RWPE2 (cell line): ENCODE results near the gene SUN1.

ENCODE experiments used
- ATAC-seq: fragments of 200-7000 bp; cut with Tn5 transposase; 3 replicates; pipeline ENCODE4 v1.9.1; 2021; ENCODE audit warnings: low read depth
- DNase-seq: peaks from one replicate; pipeline ENCODE4 v3.0.0-alpha.2; 2020; ENCODE audit warnings: low spot score
- H3K27ac ChIP-seq: fragments of 450-650 bp; 2 replicates; pipeline ENCODE4 v1.5.1; 2017; ENCODE audit warnings: mild to moderate bottlenecking; ENCODE audit not compliant: poor library complexity, severe bottlenecking
- H3K27me3 ChIP-seq: fragments of 250-450 bp; sonication (Bioruptor Pico); 2 replicates; pipeline ENCODE4 v1.5.1; 2021; ENCODE audit warnings: mild to moderate bottlenecking, moderate library complexity; ENCODE audit not compliant: insufficient read depth, poor library complexity, severe bottlenecking
- H3K36me3 ChIP-seq: fragments of 250-450 bp; sonication (Bioruptor Pico); 2 replicates; pipeline ENCODE4 v1.5.1; 2020; ENCODE audit warnings: low read depth, mild to moderate bottlenecking, moderate library complexity
- H3K4me1 ChIP-seq: fragments of 250-450 bp; sonication (Bioruptor Pico); 2 replicates; pipeline ENCODE4 v1.5.1; 2021; ENCODE audit warnings: mild to moderate bottlenecking, moderate library complexity; ENCODE audit not compliant: insufficient read depth, poor library complexity, severe bottlenecking
- H3K4me3 ChIP-seq: fragments of 250-450 bp; sonication (Bioruptor Pico); 2 replicates; pipeline ENCODE4 v1.5.1; 2021; ENCODE audit warnings: mild to moderate bottlenecking, moderate library complexity; ENCODE audit not compliant: severe bottlenecking
- H3K9me3 ChIP-seq: fragments of 250-450 bp; sonication (Bioruptor Pico); 2 replicates; pipeline ENCODE4 v1.5.1; 2021; ENCODE audit warnings: mild to moderate bottlenecking, moderate library complexity; ENCODE audit not compliant: severe bottlenecking
- TF ChIP-seq, protein P1 (sequence below): fragments of 450-650 bp; IDR thresholded peaks from one replicate; pipeline ENCODE4 v1.5.1; 2017; ENCODE audit warnings: mild to moderate bottlenecking, moderate library complexity; ENCODE audit not compliant: poor library complexity, severe bottlenecking

SUN1 gene

GRCh38 chr7:855686-856369 lies 23.6 kb downstream of the SUN1 start:
- TF ChIP-seq, protein P1, sequence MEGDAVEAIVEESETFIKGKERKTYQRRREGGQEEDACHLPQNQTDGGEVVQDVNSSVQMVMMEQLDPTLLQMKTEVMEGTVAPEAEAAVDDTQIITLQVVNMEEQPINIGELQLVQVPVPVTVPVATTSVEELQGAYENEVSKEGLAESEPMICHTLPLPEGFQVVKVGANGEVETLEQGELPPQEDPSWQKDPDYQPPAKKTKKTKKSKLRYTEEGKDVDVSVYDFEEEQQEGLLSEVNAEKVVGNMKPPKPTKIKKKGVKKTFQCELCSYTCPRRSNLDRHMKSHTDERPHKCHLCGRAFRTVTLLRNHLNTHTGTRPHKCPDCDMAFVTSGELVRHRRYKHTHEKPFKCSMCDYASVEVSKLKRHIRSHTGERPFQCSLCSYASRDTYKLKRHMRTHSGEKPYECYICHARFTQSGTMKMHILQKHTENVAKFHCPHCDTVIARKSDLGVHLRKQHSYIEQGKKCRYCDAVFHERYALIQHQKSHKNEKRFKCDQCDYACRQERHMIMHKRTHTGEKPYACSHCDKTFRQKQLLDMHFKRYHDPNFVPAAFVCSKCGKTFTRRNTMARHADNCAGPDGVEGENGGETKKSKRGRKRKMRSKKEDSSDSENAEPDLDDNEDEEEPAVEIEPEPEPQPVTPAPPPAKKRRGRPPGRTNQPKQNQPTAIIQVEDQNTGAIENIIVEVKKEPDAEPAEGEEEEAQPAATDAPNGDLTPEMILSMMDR: no peak
- no peak overlapping the region for H3K4me3 ChIP-seq
- H3K36me3 ChIP-seq: peaks cover 89% of the 10 kb centered on the region
- no peaks in the 10 kb centered on the region for H3K27me3 ChIP-seq
- H3K9me3 ChIP-seq: no peaks in the 10 kb centered on the region
- no peak overlapping the region for H3K27ac ChIP-seq
- DNase-seq (peak; percentile 58), ATAC-seq (no peak)
- H3K4me1 ChIP-seq: no peaks in the 10 kb centered on the region

- DNase-seq (no peak), ATAC-seq (no peak)
- TF ChIP-seq, protein P1: no peak
- no peak overlapping the region for H3K4me3 ChIP-seq
- no peaks in the 10 kb centered on the region for H3K4me1 ChIP-seq
- peaks cover 90% of the 10 kb centered on the region for H3K36me3 ChIP-seq
- no peak overlapping the region for H3K27ac ChIP-seq
- H3K9me3 ChIP-seq: no peaks in the 10 kb centered on the region
- H3K27me3 ChIP-seq: no peaks in the 10 kb centered on the region
These were observed 24.3 kb downstream of the SUN1 start for GRCh38 chr7:856444-857095.

DNA sequence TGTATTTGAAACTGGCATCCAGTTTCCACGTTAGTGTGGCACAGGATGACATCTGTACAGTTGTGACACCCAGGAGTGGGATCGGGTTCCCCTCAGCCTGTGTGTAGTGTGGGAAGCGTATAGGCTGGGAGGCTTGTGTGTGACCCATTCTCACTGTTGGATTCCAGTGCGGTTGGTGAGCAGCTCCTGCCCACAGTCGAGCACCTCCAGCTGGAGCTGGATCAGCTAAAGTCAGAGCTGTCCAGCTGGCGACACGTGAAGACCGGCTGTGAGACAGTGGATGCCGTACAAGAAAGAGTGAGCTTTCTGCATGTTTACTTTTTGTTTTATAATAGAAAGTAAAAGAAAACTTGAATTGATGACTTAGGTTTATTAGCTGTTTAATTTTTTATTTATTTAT lies 25.4 kb downstream of the SUN1 start:
- H3K4me1 ChIP-seq: no peaks in the 10 kb centered on the region
- H3K4me3 ChIP-seq: no peak overlapping the region
- H3K36me3 ChIP-seq: peaks cover 90% of the 10 kb centered on the region
- H3K27ac ChIP-seq: no peak overlapping the region
- TF ChIP-seq, protein P1: no peak
- no peak for ATAC-seq
- H3K9me3 ChIP-seq: no peaks in the 10 kb centered on the region
- H3K27me3 ChIP-seq: no peaks in the 10 kb centered on the region
- no peak for DNase-seq

DNA sequence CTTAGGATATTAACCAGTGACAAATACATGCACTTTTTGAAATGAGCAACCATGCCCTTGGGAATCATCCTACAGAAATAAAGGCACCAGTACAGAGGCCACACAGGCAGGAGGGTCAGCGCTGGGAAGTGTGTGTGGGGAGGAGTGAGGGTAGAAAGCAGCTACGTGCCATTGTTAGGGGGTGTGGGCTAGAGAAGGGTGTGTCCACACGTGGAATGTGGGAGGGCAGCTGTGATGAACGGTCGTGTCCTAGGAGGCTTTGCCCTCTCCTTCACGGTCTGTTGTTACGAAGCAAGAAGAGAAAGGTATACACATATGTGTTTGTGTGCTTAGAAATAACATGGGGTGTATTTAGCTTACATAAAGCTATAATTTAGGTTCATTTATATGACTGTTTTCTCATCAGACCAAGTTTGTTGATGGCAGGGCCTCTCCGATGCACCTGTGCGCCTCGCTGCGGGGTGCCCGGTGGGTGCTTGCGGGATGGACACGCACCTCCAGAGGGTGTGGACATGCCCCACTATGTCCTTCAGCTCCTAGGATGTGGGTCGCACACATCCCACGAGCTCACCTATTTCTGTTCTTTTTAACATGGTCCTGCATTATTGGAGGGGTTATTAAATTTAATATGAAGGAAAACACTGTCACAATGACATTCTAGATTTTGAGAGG lies 27.2 kb downstream of the SUN1 start:
- no peak overlapping the region for H3K4me3 ChIP-seq
- ATAC-seq (no peak), DNase-seq (no peak)
- H3K4me1 ChIP-seq: no peaks in the 10 kb centered on the region
- H3K36me3 ChIP-seq: peaks cover 86% of the 10 kb centered on the region
- TF ChIP-seq, protein P1: no peak
- H3K27ac ChIP-seq: no peak overlapping the region
- H3K9me3 ChIP-seq: no peaks in the 10 kb centered on the region
- H3K27me3 ChIP-seq: no peaks in the 10 kb centered on the region

GRCh38 chr7:860149-860548 lies 27.9 kb downstream of the SUN1 start:
- ATAC-seq (no peak), DNase-seq (no peak)
- H3K9me3 ChIP-seq: no peaks in the 10 kb centered on the region
- no peaks in the 10 kb centered on the region for H3K4me1 ChIP-seq
- no peaks in the 10 kb centered on the region for H3K27me3 ChIP-seq
- TF ChIP-seq, protein P1: no peak
- H3K36me3 ChIP-seq: peaks cover 85% of the 10 kb centered on the region
- H3K4me3 ChIP-seq: no peak overlapping the region
- no peak overlapping the region for H3K27ac ChIP-seq
